Measurements from ENCODE around the gene HOXB2. TPM values are rescaled to one million over a fixed set of nuclear protein-coding genes. Genes with fewer than 3 reads are reported as not detected.

The HOXB2 gene
- total and polyA plus RNA-seq, 9 of the 15 experiments (the other 6 are each of a cell fraction or from before 2014, with no cell fraction given), result 2.1 to 97.7 (median 21.2) TPM

DNA sequence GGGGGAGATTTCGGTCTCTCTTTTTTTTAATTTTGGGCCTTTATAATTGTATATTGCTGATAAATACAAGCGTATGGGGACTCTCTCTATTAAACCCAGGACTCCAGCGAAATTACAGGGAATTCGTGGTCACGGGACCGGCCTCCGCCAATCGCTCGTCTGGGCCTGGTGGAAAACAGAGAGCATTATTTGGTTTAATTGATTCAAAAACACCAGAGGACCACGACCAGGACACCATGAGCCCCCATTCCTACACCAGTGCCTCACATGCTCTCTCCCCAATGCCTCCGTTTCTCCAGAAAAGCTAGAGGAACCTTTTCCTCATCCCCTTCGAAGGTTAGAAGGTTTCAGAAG lies at the start of gene HOXB2 (continued):
- TF ChIP-seq ZNF280B (CRISPR knock-in tag; IDR thresholded peaks at IDR 0.05) (no peak), JUN (IDR thresholded peaks at IDR 0.05; ENCODE audit: borderline replicate concordance, low read depth, low read length) (no peak), JUN (CRISPR knock-in tag; IDR thresholded peaks at IDR 0.05; ENCODE audit: borderline replicate concordance) (no peak), CBX2 (IDR thresholded peaks at IDR 0.05; ENCODE audit: insufficient read depth, low read length, poor library complexity, severe bottlenecking) (no peak), TEAD4 (IDR thresholded peaks at IDR 0.05; ENCODE audit: low read length) (0 out of 2 replicates have a peak, but pooled peaks have one; percentile 2), TEAD4 (CRISPR knock-in tag; IDR thresholded peaks at IDR 0.05; ENCODE audit: borderline replicate concordance) (no peak), RBM25 (IDR thresholded peaks at IDR 0.05; ENCODE audit: low read depth, low read length, severe bottlenecking) (peak; percentile 77), NFIC (IDR thresholded peaks at IDR 0.05) (no peak), FOS (IDR thresholded peaks at IDR 0.05; ENCODE audit: extremely low read depth, insufficient read length) (peak; percentile 9), SMARCB1 (IDR thresholded peaks at IDR 0.05; ENCODE audit: insufficient read length, low read depth) (no peak), MAFG (tag; conservative IDR thresholded peaks at IDR 0.05) (no peak), TRIM25 (IDR thresholded peaks at IDR 0.05; ENCODE audit: borderline replicate concordance) (no peak), MECOM (CRISPR knock-in tag; IDR thresholded peaks at IDR 0.05) (no peak), ZNF445 (CRISPR knock-in tag; IDR thresholded peaks at IDR 0.05; ENCODE audit: low read depth) (no peak), ATF1 (CRISPR knock-in tag; IDR thresholded peaks at IDR 0.05) (no peak), ATF1 (tag; IDR thresholded peaks at IDR 0.05) (no peak), USF2 (CRISPR knock-in tag; IDR thresholded peaks at IDR 0.05) (peak; percentile 80), STAT5A (IDR thresholded peaks at IDR 0.05; ENCODE audit: borderline replicate concordance, low read length) (no peak)
- TF ChIP-seq, protein P1, sequence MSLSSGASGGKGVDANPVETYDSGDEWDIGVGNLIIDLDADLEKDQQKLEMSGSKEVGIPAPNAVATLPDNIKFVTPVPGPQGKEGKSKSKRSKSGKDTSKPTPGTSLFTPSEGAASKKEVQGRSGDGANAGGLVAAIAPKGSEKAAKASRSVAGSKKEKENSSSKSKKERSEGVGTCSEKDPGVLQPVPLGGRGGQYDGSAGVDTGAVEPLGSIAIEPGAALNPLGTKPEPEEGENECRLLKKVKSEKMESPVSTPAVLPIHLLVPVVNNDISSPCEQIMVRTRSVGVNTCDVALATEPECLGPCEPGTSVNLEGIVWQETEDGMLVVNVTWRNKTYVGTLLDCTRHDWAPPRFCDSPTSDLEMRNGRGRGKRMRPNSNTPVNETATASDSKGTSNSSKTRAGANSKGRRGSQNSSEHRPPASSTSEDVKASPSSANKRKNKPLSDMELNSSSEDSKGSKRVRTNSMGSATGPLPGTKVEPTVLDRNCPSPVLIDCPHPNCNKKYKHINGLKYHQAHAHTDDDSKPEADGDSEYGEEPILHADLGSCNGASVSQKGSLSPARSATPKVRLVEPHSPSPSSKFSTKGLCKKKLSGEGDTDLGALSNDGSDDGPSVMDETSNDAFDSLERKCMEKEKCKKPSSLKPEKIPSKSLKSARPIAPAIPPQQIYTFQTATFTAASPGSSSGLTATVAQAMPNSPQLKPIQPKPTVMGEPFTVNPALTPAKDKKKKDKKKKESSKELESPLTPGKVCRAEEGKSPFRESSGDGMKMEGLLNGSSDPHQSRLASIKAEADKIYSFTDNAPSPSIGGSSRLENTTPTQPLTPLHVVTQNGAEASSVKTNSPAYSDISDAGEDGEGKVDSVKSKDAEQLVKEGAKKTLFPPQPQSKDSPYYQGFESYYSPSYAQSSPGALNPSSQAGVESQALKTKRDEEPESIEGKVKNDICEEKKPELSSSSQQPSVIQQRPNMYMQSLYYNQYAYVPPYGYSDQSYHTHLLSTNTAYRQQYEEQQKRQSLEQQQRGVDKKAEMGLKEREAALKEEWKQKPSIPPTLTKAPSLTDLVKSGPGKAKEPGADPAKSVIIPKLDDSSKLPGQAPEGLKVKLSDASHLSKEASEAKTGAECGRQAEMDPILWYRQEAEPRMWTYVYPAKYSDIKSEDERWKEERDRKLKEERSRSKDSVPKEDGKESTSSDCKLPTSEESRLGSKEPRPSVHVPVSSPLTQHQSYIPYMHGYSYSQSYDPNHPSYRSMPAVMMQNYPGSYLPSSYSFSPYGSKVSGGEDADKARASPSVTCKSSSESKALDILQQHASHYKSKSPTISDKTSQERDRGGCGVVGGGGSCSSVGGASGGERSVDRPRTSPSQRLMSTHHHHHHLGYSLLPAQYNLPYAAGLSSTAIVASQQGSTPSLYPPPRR (CRISPR knock-in tag; IDR thresholded peaks at IDR 0.05; ENCODE audit: borderline replicate concordance), result no peak
- TF ChIP-seq, protein P2, sequence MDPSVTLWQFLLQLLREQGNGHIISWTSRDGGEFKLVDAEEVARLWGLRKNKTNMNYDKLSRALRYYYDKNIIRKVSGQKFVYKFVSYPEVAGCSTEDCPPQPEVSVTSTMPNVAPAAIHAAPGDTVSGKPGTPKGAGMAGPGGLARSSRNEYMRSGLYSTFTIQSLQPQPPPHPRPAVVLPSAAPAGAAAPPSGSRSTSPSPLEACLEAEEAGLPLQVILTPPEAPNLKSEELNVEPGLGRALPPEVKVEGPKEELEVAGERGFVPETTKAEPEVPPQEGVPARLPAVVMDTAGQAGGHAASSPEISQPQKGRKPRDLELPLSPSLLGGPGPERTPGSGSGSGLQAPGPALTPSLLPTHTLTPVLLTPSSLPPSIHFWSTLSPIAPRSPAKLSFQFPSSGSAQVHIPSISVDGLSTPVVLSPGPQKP (CRISPR knock-in tag; IDR thresholded peaks at IDR 0.05), result no peak
